ENCODE measurements around the gene FECH.

DNA sequence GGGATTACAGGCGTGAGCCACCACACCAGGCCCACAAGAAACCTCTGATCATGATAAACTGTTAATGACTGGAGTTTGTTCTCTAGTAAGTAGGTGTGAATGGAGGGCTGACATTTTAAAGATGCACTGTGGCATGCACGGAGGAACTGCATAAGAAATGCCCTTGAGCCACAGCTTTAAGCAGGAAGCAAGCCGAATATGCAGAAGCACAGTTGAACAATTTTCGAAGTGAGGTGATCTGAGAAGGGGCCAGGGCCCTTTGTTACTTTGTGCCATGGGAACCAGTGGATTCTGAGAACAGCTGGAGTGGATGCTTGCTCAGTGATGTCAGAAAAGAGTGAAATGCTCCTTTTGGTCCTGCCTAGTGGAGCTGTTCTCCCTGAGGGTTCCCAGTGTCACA, 16.3 kb downstream of the FECH start:
- TF ChIP-seq, protein P1, sequence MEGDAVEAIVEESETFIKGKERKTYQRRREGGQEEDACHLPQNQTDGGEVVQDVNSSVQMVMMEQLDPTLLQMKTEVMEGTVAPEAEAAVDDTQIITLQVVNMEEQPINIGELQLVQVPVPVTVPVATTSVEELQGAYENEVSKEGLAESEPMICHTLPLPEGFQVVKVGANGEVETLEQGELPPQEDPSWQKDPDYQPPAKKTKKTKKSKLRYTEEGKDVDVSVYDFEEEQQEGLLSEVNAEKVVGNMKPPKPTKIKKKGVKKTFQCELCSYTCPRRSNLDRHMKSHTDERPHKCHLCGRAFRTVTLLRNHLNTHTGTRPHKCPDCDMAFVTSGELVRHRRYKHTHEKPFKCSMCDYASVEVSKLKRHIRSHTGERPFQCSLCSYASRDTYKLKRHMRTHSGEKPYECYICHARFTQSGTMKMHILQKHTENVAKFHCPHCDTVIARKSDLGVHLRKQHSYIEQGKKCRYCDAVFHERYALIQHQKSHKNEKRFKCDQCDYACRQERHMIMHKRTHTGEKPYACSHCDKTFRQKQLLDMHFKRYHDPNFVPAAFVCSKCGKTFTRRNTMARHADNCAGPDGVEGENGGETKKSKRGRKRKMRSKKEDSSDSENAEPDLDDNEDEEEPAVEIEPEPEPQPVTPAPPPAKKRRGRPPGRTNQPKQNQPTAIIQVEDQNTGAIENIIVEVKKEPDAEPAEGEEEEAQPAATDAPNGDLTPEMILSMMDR (IDR thresholded peaks at IDR 0.05 in 8 of 11, conservative IDR thresholded peaks at IDR 0.05 in 3 of 11), result no peak
- TF ChIP-seq POLR2A (IDR thresholded peaks at IDR 0.05) (no peak), POLR2AphosphoS5 (IDR thresholded peaks at IDR 0.05) (no peak)

All from spleen (tissue), 7 donors.